T-helper 22 cell (primary cell): ENCODE results near the gene ESPN.

Source experiments
- DNase-seq: peaks from one replicate; pipeline ENCODE4 v3.0.0-alpha.2; 2020; ENCODE audit warnings: low read depth

ESPN gene

GRCh38 chr1:6465461-6466005, 41.0 kb downstream of the ESPN start:
- DNase-seq = peak; percentile 46

- DNase-seq = peak; percentile 58
These were observed 41.4 kb downstream of the ESPN start, which contains the start of gene TNFRSF25 for GRCh38 chr1:6466023-6466422. Gene TNFRSF25, minus strand, starts transcription at chr1:6466173. Its CDS starts 66 bp downstream, at chr1:6466107.

- DNase-seq = no peak
These were observed 42.2 kb downstream of the ESPN start for GRCh38 chr1:6466751-6467150.

- no peak for DNase-seq
These were observed 42.6 kb downstream of the ESPN start for GRCh38 chr1:6467224-6467623.

- no peak for DNase-seq
These were observed 43.4 kb downstream of the ESPN start for GRCh38 chr1:6467744-6468688.

- DNase-seq = no peak
These were observed 44.3 kb downstream of the ESPN start for GRCh38 chr1:6468729-6469461.

GRCh38 chr1:6470132-6471085, 45.8 kb downstream of the ESPN start:
- DNase-seq = no peak

GRCh38 chr1:6471086-6471969, 46.8 kb downstream of the ESPN start:
- DNase-seq = no peak

GRCh38 chr1:6471970-6472368, 47.4 kb downstream of the ESPN start:
- DNase-seq = no peak

- DNase-seq = no peak
These were observed 47.8 kb downstream of the ESPN start for GRCh38 chr1:6472391-6472790.

- no peak for DNase-seq
These were observed 48.6 kb downstream of the ESPN start for GRCh38 chr1:6473156-6473555.

GRCh38 chr1:6473974-6474814, 49.6 kb downstream of the ESPN start:
- DNase-seq = no peak

- DNase-seq = no peak
These were observed 50.3 kb downstream of the ESPN start for GRCh38 chr1:6474815-6475282.

GRCh38 chr1:6475381-6476133, 51.0 kb downstream of the ESPN start:
- peak; percentile 54 for DNase-seq

- DNase-seq = no peak
These were observed 51.9 kb downstream of the ESPN start for GRCh38 chr1:6476483-6476882.

- no peak for DNase-seq
These were observed 52.7 kb downstream of the ESPN start for GRCh38 chr1:6477039-6477820.

GRCh38 chr1:6481820-6482219, 57.2 kb downstream of the ESPN start:
- no peak for DNase-seq
